Ovary (tissue), 9 donors: ENCODE results near the gene NF1. TPM values are rescaled to one million over a fixed set of nuclear protein-coding genes. Genes with fewer than 3 reads are reported as not detected.

Experiments used
- DNase-seq, 5 donors: peaks; one replicate each; pipeline ENCODE4 v3.0.0-alpha.2; 2019 to 2020
- H3K27ac ChIP-seq, 2 donors: fragments of 200-600 bp; one replicate each; pipeline versions ENCODE4 v1.5.1 to v1.8.0; 2019 to 2022
- H3K27me3 ChIP-seq: fragments of 200-600 bp; one replicate; pipeline ENCODE4 v1.8.0; 2022
- H3K36me3 ChIP-seq: fragments of 200-600 bp; sonication (generic); one replicate; pipeline ENCODE4 v1.5.1; 2019
- H3K4me1 ChIP-seq: one replicate; pipeline ENCODE4 v1.8.1; 2013; ENCODE audit warnings: mild to moderate bottlenecking, moderate library complexity; ENCODE audit not compliant: insufficient read depth
- H3K4me3 ChIP-seq: fragments of 200-600 bp; sonication (generic); one replicate; pipeline ENCODE4 v1.5.1; 2017
- H3K9me3 ChIP-seq, 2 donors: fragments of 200-600 bp in 1 of 2; sonication (generic) in 1 of 2; one replicate each; pipeline versions ENCODE4 v1.5.1 to v1.8.1; 2013 to 2019; ENCODE audit warnings: mild to moderate bottlenecking in 1 of 2, moderate library complexity in 1 of 2
- CTCF ChIP-seq, 3 donors: fragments of 450-650 bp in 2 of 3; fragments of 200-600 bp in 1 of 3; IDR thresholded peaks; one replicate each; pipeline versions ENCODE4 v1.5.1 to v1.8.0; 2016 to 2022; ENCODE audit warnings: antibody characterized with exemption in 3 of 3, mild to moderate bottlenecking in 1 of 3
- EP300 ChIP-seq: sonication (generic); formaldehyde crosslinking; IDR thresholded peaks from one replicate; pipeline ENCODE4 v1.6.1; 2017; ENCODE audit warnings: antibody characterized with exemption
- POLR2A ChIP-seq: fragments of 450-650 bp; IDR thresholded peaks from one replicate; pipeline ENCODE4 v1.6.1; 2017; ENCODE audit warnings: antibody characterized with exemption, mild to moderate bottlenecking, moderate library complexity
- WGBS, 3 donors: extraction: QIAGEN DNeasy Blood & Tissue Kit in 1 of 3; methylation state at CpG; one replicate each; pipeline versions ENCODE4 v1.1.5 to v1.1.7; 2013 to 2017; 5-methylcytosine and 5-hydroxymethylcytosine counted together
- intact Hi-C, 4 donors: fragments of 100-400 bp; cut with DNase I; formaldehyde crosslinking; loops; one replicate each; pipeline versions ENCODE4 v1.11.0 to v1.15.1; 2022 to 2023
- polyA plus RNA-seq, 2 donors: library from polyadenylated mRNA; stranded (reverse); fragments of 200-250 nt in 1 of 2; fragments of 350-450 nt in 1 of 2; fragmentation: Illumina TruSeq in 1 of 2; extraction: RNeasy Lipid Tissue Mini Kit (QIAGEN cat#74804) in 1 of 2; gene quantifications; one replicate each; pipeline ENCODE4 v1.2.3, GENCODE V29; 2013 to 2014
- total RNA-seq, 7 donors: library from RNA; depleted of rRNA in 2 of 7; stranded (reverse); fragments of >200 nt in 2 of 7; fragmentation: NEBNext Ultra II Directional in 3 of 7; extraction: Animal tissue kit (Norgen Biotek cat#: 25700) in 3 of 7; gene quantifications; one replicate each; pipeline versions ENCODE4 v1.1.0 to v1.2.4, GENCODE V29; 2016 to 2023
- donor health status: DM: no; HTN: no; CAD: no; lungs with moderate emphysema.
- donor health status: DM: no; HTN: no; CAD: no.
- donor health status: Bipolar disorder and iron deficiency.
- donor health status: DM: yes; HTN: yes; CAD: no.
- donor health status: DM: no; HTN: no; CAD: no.
- donor health status: DM: yes; HTN: yes; CAD: no.

Gene NF1
- total and polyA plus RNA-seq, 9 donors: 11.1 to 62.0 (median 57.0) TPM

DNA sequence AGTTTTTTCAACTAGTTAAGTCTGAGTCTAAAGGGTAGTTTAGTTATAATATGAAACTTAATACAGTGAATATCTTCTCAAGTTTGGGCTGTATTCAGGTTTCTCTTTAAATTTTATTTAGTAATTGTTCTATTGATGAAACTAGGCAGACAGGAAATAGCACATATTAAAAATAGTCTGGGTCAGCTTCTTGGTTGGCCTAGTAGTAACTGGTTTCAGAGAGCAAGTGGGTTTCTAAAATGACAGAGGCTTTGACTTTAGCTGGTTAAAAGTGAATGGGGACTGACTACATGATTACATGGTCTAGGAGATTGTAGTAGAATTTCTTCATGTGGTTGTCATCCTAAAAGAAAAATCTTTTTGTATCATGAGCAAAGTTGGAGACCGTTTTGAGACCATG, 155.5 kb downstream of the NF1 start:
- TF ChIP-seq CTCF (IDR thresholded peaks at IDR 0.05): no peak
- TF ChIP-seq POLR2A: no peak
- no peak for TF ChIP-seq EP300
- no peaks in the 10 kb centered on the region for H3K36me3 ChIP-seq
- WGBS, 3 donors: 67 to 83% (median 73%) methylated on average over 1 of the region's 1 CpG
- H3K4me1 ChIP-seq: no peaks in the 10 kb centered on the region
- H3K9me3 ChIP-seq: no peaks in the 10 kb centered on the region
- H3K27ac ChIP-seq: no peak overlapping the region
- DNase-seq: no peak
- H3K4me3 ChIP-seq: no peak overlapping the region
- H3K27me3 ChIP-seq: no peaks in the 10 kb centered on the region
- intact Hi-C loops: no loop called here

DNA sequence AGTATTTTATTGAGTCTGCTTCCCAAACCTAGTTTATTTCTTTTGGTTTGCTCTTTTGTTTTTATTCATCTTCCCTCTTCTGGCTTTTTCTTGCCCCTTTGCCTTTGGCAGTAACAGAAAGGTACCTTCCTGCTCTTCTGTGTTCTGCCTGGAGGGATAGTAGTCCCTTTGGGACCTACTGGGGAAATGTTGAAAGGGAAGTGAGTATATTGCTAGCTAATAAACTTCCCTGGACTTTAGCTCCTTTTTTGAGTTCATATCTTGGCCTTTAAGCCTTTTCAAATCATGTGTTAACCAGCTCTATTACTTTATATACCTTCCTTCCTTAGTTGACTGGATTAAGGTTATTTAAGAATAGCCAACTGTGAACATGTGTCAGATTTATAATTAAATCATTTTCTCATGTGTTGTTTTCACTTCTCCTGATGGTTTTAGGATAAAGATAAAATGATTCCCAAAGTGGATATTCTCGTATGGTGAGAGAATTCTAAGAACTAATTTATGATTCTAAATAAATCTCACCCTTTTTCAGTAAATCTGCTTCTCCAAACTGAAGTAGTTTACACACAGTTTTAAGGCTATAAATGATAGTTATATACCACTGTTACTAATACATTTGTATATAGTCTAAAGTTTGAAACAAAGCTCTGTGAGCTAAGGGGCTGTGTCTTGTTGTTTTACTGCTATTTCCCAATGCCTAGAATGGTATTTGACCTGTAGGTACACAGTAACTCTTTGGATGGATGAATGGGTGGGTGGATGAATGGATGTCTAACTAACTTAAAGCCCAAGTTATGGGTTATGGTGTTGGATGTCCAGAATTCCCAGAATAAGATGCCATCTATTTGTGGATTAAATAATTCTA, 156.6 kb downstream of the NF1 start:
- TF ChIP-seq EP300: no peak
- no peak for TF ChIP-seq CTCF (IDR thresholded peaks at IDR 0.05)
- TF ChIP-seq POLR2A: no peak
- intact Hi-C loops: no loop called here
- H3K27ac ChIP-seq: no peak overlapping the region

GRCh38 chr17:31251970-31252328, 157.2 kb downstream of the NF1 start:
- Histone ChIP-seq H3K27me3 (no peaks in the 10 kb centered on the region), H3K4me1 (no peaks in the 10 kb centered on the region), H3K4me3 (no peak overlapping the region), H3K9me3 (no peaks in the 10 kb centered on the region), H3K27ac (no peak overlapping the region), H3K36me3 (no peaks in the 10 kb centered on the region)
- DNase-seq: no peak
- intact Hi-C loops: no loop called here
- TF ChIP-seq CTCF (IDR thresholded peaks at IDR 0.05) (no peak), POLR2A (no peak), EP300 (no peak)

More for the DNA sequence above, 156.6 kb downstream of the NF1 start:
- DNase-seq: no peak
- H3K4me3 ChIP-seq: no peak overlapping the region
- H3K4me1 ChIP-seq: no peaks in the 10 kb centered on the region
- H3K9me3 ChIP-seq: no peaks in the 10 kb centered on the region
- H3K27me3 ChIP-seq: no peaks in the 10 kb centered on the region
- WGBS, 3 donors: 89 to 94% (median 93%) methylated on average over 1 of the region's 1 CpG
- H3K36me3 ChIP-seq: no peaks in the 10 kb centered on the region

- Histone ChIP-seq H3K27ac (no peak overlapping the region), H3K4me3 (no peak overlapping the region), H3K27me3 (no peaks in the 10 kb centered on the region), H3K4me1 (no peaks in the 10 kb centered on the region), H3K9me3 (no peaks in the 10 kb centered on the region), H3K36me3 (no peaks in the 10 kb centered on the region)
- WGBS, 3 donors: 10 to 46% (median 38%) methylated on average over 1 of the region's 1 CpG
- intact Hi-C loops: no loop called here
- TF ChIP-seq CTCF (IDR thresholded peaks at IDR 0.05) (no peak), EP300 (no peak), POLR2A (no peak)
- DNase-seq: no peak
These were observed 158.0 kb downstream of the NF1 start for GRCh38 chr17:31252741-31253140.
